ENCODE measurements around the gene RTN4R.

RTN4R gene

GRCh38 chr22:20207277-20208025 is 60.7 kb downstream of the RTN4R start:
- DNase-seq (ENCODE audit: low read depth, low spot score) = no peak
- Histone ChIP-seq H3K4me3 (ENCODE audit: low read length) (no peak overlapping the region), H3K36me3 (ENCODE audit: control insufficient read depth, insufficient read depth, low read length) (no peaks in the 10 kb centered on the region; the same call in 1 of the 2 replicates), H3K4me1 (ENCODE audit: control insufficient read depth, insufficient read depth, low read length) (peaks cover 9% of the 10 kb centered on the region), H3K9me3 (ENCODE audit: control insufficient read depth, insufficient read depth, low read length) (no peaks in the 10 kb centered on the region), H3K27me3 (ENCODE audit: control insufficient read depth, insufficient read depth, low read length) (no peaks in the 10 kb centered on the region), H3K27ac (ENCODE audit: low read length) (no peak overlapping the region)
- WGBS (ENCODE audit: insufficient coverage, insufficient read length) = no CpG with 5 or more reads among the region's 11 CpGs

- H3K4me1 ChIP-seq (ENCODE audit: control insufficient read depth, insufficient read depth, low read length) = peaks cover 9% of the 10 kb centered on the region
- no CpG with 5 or more reads among the region's 9 CpGs for WGBS (ENCODE audit: insufficient coverage, insufficient read length)
- no peaks in the 10 kb centered on the region for H3K27me3 ChIP-seq (ENCODE audit: control insufficient read depth, insufficient read depth, low read length)
- no peak for DNase-seq (ENCODE audit: low read depth, low spot score)
- H3K36me3 ChIP-seq (ENCODE audit: control insufficient read depth, insufficient read depth, low read length) = no peaks in the 10 kb centered on the region; the same call in 1 of the 2 replicates
- H3K4me3 ChIP-seq (ENCODE audit: low read length) = no peak overlapping the region
- no peak overlapping the region for H3K27ac ChIP-seq (ENCODE audit: low read length)
- no peaks in the 10 kb centered on the region for H3K9me3 ChIP-seq (ENCODE audit: control insufficient read depth, insufficient read depth, low read length)
Observed at GRCh38 chr22:20206709-20207215, 61.4 kb downstream of the RTN4R start.

GRCh38 chr22:20205964-20206708 is 62.0 kb downstream of the RTN4R start:
- WGBS (ENCODE audit: insufficient coverage, insufficient read length) = no CpG with 5 or more reads among the region's 12 CpGs
- Histone ChIP-seq H3K4me3 (ENCODE audit: low read length) (no peak overlapping the region), H3K36me3 (ENCODE audit: control insufficient read depth, insufficient read depth, low read length) (no peaks in the 10 kb centered on the region; the same call in 1 of the 2 replicates), H3K27me3 (ENCODE audit: control insufficient read depth, insufficient read depth, low read length) (no peaks in the 10 kb centered on the region), H3K4me1 (ENCODE audit: control insufficient read depth, insufficient read depth, low read length) (peaks cover 9% of the 10 kb centered on the region), H3K9me3 (ENCODE audit: control insufficient read depth, insufficient read depth, low read length) (no peaks in the 10 kb centered on the region), H3K27ac (ENCODE audit: low read length) (no peak overlapping the region)
- DNase-seq (ENCODE audit: low read depth, low spot score) = peak; percentile 20

- H3K4me3 ChIP-seq (ENCODE audit: low read length) = no peak overlapping the region
- no peak for DNase-seq (ENCODE audit: low read depth, low spot score)
- H3K27me3 ChIP-seq (ENCODE audit: control insufficient read depth, insufficient read depth, low read length) = no peaks in the 10 kb centered on the region
- peaks cover 9% of the 10 kb centered on the region for H3K4me1 ChIP-seq (ENCODE audit: control insufficient read depth, insufficient read depth, low read length)
- no peaks in the 10 kb centered on the region; the same call in 1 of the 2 replicates for H3K36me3 ChIP-seq (ENCODE audit: control insufficient read depth, insufficient read depth, low read length)
- H3K27ac ChIP-seq (ENCODE audit: low read length) = no peak overlapping the region
- H3K9me3 ChIP-seq (ENCODE audit: control insufficient read depth, insufficient read depth, low read length) = no peaks in the 10 kb centered on the region
- WGBS (ENCODE audit: insufficient coverage, insufficient read length) = no CpG with 5 or more reads among the region's 15 CpGs
Observed at GRCh38 chr22:20205464-20205963, 62.6 kb downstream of the RTN4R start.

- DNase-seq (ENCODE audit: low read depth, low spot score) = no peak
- H3K27me3 ChIP-seq (ENCODE audit: control insufficient read depth, insufficient read depth, low read length) = no peaks in the 10 kb centered on the region
- H3K36me3 ChIP-seq (ENCODE audit: control insufficient read depth, insufficient read depth, low read length) = no peaks in the 10 kb centered on the region; the same call in 1 of the 2 replicates
- peaks cover 9% of the 10 kb centered on the region for H3K4me1 ChIP-seq (ENCODE audit: control insufficient read depth, insufficient read depth, low read length)
- WGBS (ENCODE audit: insufficient coverage, insufficient read length) = no CpG with 5 or more reads among the region's 16 CpGs
- H3K27ac ChIP-seq (ENCODE audit: low read length) = no peak overlapping the region
- no peak overlapping the region for H3K4me3 ChIP-seq (ENCODE audit: low read length)
- no peaks in the 10 kb centered on the region for H3K9me3 ChIP-seq (ENCODE audit: control insufficient read depth, insufficient read depth, low read length)
Observed at GRCh38 chr22:20204806-20205205, 63.3 kb downstream of the RTN4R start.

- no peak overlapping the region for H3K27ac ChIP-seq (ENCODE audit: low read length)
- H3K9me3 ChIP-seq (ENCODE audit: control insufficient read depth, insufficient read depth, low read length) = no peaks in the 10 kb centered on the region
- no CpG with 5 or more reads among the region's 8 CpGs for WGBS (ENCODE audit: insufficient coverage, insufficient read length)
- H3K4me1 ChIP-seq (ENCODE audit: control insufficient read depth, insufficient read depth, low read length) = peaks cover 9% of the 10 kb centered on the region
- H3K27me3 ChIP-seq (ENCODE audit: control insufficient read depth, insufficient read depth, low read length) = no peaks in the 10 kb centered on the region
- no peak for DNase-seq (ENCODE audit: low read depth, low spot score)
- no peaks in the 10 kb centered on the region; the same call in 1 of the 2 replicates for H3K36me3 ChIP-seq (ENCODE audit: control insufficient read depth, insufficient read depth, low read length)
- no peak overlapping the region for H3K4me3 ChIP-seq (ENCODE audit: low read length)
Observed at GRCh38 chr22:20204311-20204710, 63.8 kb downstream of the RTN4R start.

- no CpG with 5 or more reads among the region's 11 CpGs for WGBS (ENCODE audit: insufficient coverage, insufficient read length)
- DNase-seq (ENCODE audit: low read depth, low spot score) = no peak
- H3K27ac ChIP-seq (ENCODE audit: low read length) = no peak overlapping the region
Observed at GRCh38 chr22:20203552-20204201, 64.4 kb downstream of the RTN4R start.

GRCh38 chr22:20203142-20203551 is 65.0 kb downstream of the RTN4R start:
- H3K36me3 ChIP-seq (ENCODE audit: control insufficient read depth, insufficient read depth, low read length) = no peaks in the 10 kb centered on the region; the same call in 1 of the 2 replicates
- WGBS (ENCODE audit: insufficient coverage, insufficient read length) = no CpG with 5 or more reads among the region's 4 CpGs
- peaks cover 9% of the 10 kb centered on the region for H3K4me1 ChIP-seq (ENCODE audit: control insufficient read depth, insufficient read depth, low read length)
- no peak overlapping the region for H3K27ac ChIP-seq (ENCODE audit: low read length)
- H3K27me3 ChIP-seq (ENCODE audit: control insufficient read depth, insufficient read depth, low read length) = no peaks in the 10 kb centered on the region
- no peak overlapping the region for H3K4me3 ChIP-seq (ENCODE audit: low read length)
- no peak for DNase-seq (ENCODE audit: low read depth, low spot score)
- no peaks in the 10 kb centered on the region for H3K9me3 ChIP-seq (ENCODE audit: control insufficient read depth, insufficient read depth, low read length)

More at GRCh38 chr22:20203552-20204201, 64.4 kb downstream of the RTN4R start:
- no peak overlapping the region for H3K4me3 ChIP-seq (ENCODE audit: low read length)
- no peaks in the 10 kb centered on the region; the same call in 1 of the 2 replicates for H3K36me3 ChIP-seq (ENCODE audit: control insufficient read depth, insufficient read depth, low read length)
- no peaks in the 10 kb centered on the region for H3K27me3 ChIP-seq (ENCODE audit: control insufficient read depth, insufficient read depth, low read length)
- no peaks in the 10 kb centered on the region for H3K9me3 ChIP-seq (ENCODE audit: control insufficient read depth, insufficient read depth, low read length)
- peaks cover 9% of the 10 kb centered on the region for H3K4me1 ChIP-seq (ENCODE audit: control insufficient read depth, insufficient read depth, low read length)

- Histone ChIP-seq H3K27me3 (ENCODE audit: control insufficient read depth, insufficient read depth, low read length) (no peaks in the 10 kb centered on the region), H3K4me3 (ENCODE audit: low read length) (no peak overlapping the region), H3K9me3 (ENCODE audit: control insufficient read depth, insufficient read depth, low read length) (no peaks in the 10 kb centered on the region), H3K27ac (ENCODE audit: low read length) (no peak overlapping the region), H3K36me3 (ENCODE audit: control insufficient read depth, insufficient read depth, low read length) (no peaks in the 10 kb centered on the region; the same call in 1 of the 2 replicates), H3K4me1 (ENCODE audit: control insufficient read depth, insufficient read depth, low read length) (peaks cover 9% of the 10 kb centered on the region)
- no CpG with 5 or more reads among the region's 13 CpGs for WGBS (ENCODE audit: insufficient coverage, insufficient read length)
- no peak for DNase-seq (ENCODE audit: low read depth, low spot score)
Observed at GRCh38 chr22:20201837-20202392, 66.2 kb downstream of the RTN4R start.

- no peaks in the 10 kb centered on the region for H3K36me3 ChIP-seq (ENCODE audit: control insufficient read depth, insufficient read depth, low read length)
- no peaks in the 10 kb centered on the region for H3K27me3 ChIP-seq (ENCODE audit: control insufficient read depth, insufficient read depth, low read length)
- peaks cover 6% of the 10 kb centered on the region for H3K4me1 ChIP-seq (ENCODE audit: control insufficient read depth, insufficient read depth, low read length)
- no peak overlapping the region for H3K27ac ChIP-seq (ENCODE audit: low read length)
- no peak for DNase-seq (ENCODE audit: low read depth, low spot score)
- H3K4me3 ChIP-seq (ENCODE audit: low read length) = no peak overlapping the region
- WGBS (ENCODE audit: insufficient coverage, insufficient read length) = no CpG with 5 or more reads among the region's 5 CpGs
- no peaks in the 10 kb centered on the region for H3K9me3 ChIP-seq (ENCODE audit: control insufficient read depth, insufficient read depth, low read length)
Observed at GRCh38 chr22:20199906-20200305, 68.2 kb downstream of the RTN4R start.

Measured in iPS DF 6.9 (cell line).